Midbrain (tissue), 1 donor: Measurements from ENCODE around the gene GLRX5.
A peak's percentile ranks its signal among the peaks of the same experiment; 100 is the strongest.
"Not testable (repeated sequence)": the region's sequence is repeated elsewhere in the genome, so short reads cannot be mapped to it uniquely, and the experiment has no call there.

Source experiments
- DNase-seq: peaks from one replicate; lab custom pipeline; 2025; lab: John Stamatoyannopoulos, UW

GLRX5 gene

DNA sequence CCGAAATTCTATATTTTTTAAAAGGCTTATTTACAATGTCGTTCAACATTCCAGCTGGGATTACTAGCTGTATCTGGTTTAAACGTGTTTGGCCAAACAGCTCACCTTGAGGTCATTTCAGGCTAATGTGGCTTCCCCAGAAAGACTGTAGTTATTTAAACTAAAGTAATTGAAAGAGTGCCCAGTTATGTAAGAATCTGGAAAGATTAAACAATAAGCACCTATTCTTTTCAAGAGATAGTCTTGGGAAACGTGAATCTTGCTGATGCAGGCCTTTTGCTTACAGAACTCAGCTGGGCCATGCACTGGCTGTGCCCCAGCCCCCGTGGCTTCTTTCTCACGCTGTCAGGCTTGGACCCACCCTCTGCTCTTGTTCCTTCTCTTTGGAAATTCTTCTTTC lies 24.4 kb downstream of the GLRX5 start:
- DNase-seq, result no peak

DNA sequence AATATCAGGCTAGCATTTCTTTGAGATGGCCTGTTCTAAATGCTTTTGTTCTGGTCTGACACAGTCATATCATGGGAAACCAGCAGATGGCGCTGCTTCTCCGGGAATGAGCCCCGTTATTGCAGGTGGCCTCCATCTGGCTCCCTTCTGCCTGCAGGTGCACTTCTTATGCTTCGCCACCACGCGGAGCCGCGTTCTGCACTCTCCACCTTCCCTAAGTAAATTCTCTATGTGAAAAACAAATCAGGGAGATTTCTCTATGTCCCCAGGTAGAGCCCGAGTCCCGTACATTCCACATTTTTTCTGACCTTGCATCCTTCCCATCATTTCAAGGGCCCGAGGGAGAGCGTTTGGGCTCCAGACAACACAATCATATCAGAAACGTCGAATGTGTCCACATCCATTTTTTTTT lies 26.2 kb downstream of the GLRX5 start:
- peak; percentile 79 for DNase-seq

DNA sequence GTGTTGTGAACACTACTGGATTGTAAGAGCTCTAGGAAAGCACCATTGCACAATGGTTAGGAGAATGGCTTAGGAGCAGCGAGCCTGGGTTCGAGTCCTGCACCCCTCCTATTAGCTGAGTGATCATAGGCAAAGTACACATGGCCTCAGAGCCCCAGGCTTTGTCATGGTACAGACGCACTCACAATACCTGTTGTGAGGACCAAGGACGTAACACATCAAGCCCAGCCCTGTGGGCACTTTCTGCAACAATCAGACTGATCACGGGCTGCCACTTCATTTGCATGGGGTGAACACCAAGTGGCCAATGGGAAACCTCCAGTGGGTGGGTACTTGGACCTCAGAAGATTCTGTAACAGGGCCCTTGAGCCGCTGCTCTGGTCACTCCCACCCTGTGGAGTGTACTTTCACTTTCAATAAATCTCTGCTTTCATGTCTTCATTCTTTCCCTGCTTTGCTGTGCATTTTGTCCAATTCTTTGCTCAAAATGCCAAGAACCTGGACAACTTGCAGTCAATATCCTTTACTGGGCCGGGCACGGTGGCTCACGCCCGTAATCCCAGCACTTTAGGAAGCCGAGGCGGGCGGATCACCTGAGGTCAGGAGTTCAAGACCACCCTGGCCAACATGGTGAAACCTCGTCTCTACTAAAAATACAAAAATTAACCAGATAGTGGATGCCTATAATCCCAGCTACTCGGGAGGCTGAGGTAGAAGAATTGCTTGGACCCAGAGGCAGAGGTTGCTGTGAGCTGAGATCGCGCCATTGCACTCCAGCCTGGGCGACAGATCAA lies 28.2 kb downstream of the GLRX5 start:
- no peak for DNase-seq

DNA sequence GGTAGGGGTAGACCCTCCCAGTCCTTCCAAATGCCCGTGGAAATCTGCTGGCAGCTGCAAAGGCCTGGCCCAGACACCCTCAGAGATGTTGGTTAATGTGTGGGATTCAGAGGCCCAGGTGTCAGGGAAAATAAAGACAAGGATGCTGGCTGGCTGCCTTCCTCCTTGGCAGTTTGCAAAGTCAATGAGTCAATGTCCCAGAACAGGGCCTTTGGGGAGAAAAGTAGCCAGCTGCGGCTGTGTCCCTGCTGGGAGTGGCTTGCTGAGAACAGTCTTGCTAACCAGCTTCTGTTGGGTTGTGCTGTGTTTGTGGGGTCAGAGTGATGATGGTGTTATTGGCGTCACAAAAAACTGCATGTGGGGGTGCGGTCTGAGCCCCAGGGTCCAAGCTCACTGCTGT lies 29.2 kb downstream of the GLRX5 start:
- no peak for DNase-seq

DNA sequence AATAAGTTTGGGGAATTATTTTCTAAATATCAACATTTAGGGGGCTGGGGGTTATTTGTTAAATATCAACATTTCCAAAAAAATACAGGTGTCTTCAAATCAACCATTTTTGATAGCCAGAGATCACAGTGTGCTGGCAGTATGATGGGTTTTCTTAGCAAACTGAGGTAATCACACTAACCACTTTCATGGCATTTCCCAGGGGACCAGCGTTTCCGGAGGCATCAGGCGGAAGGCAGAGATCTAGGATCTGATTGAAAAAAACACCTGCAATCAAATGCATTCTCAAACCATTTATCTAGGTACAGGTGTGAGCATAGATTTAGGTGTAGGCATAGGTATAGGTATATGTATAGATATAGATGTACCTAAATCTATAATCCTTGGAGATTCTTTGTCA lies 34.6 kb downstream of the GLRX5 start:
- DNase-seq, result no peak

DNA sequence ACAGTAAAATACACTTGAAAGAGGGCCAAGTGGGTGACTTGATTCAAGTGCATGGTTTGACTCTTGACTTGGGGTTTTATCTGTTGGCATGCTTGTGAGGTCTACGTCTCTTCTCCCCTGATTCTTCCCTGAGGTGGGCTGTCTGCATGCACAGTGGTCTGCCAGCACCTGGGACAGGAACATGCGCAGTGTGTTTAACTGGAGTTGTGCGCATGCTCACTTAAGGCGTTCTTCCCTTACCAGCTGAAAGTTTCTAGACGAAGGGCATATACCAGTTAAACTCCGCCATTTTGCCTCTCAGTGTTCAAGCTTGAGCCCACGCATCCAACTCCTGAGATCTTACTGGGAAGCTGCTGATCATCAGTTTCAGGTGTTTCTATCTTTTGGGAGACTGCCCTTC lies 38.5 kb downstream of the GLRX5 start:
- no peak for DNase-seq

DNA sequence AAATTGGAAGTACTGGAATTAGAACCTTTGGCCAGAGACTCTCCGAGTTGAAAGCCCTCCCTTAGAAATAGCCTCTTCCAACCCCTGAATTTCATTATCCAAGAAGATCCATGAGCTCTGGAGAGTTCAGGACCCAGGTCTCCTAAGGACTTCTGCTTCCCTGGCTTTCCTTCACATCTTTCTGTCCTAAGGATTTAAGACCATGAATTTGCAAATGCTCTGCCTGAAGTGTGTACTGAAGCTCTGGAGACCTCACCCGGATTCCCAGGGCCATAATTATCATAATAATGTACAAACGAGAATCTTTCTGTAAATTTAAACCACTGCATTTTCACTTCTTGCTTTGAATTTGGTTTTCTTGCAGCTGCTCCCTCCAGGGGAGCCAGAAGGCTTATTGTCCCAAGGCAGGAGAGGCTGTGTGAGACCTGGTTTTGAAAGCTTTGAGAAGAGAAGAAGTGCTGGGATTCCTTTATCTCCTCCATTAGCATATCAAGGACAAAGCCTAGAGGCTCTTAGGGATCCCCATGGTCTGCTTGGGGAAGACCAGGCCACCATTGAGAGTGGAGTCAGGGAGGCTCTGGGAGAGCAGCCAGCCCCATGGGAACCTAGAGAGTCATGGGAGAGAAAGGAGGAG lies 41.1 kb downstream of the GLRX5 start:
- no peak for DNase-seq

DNA sequence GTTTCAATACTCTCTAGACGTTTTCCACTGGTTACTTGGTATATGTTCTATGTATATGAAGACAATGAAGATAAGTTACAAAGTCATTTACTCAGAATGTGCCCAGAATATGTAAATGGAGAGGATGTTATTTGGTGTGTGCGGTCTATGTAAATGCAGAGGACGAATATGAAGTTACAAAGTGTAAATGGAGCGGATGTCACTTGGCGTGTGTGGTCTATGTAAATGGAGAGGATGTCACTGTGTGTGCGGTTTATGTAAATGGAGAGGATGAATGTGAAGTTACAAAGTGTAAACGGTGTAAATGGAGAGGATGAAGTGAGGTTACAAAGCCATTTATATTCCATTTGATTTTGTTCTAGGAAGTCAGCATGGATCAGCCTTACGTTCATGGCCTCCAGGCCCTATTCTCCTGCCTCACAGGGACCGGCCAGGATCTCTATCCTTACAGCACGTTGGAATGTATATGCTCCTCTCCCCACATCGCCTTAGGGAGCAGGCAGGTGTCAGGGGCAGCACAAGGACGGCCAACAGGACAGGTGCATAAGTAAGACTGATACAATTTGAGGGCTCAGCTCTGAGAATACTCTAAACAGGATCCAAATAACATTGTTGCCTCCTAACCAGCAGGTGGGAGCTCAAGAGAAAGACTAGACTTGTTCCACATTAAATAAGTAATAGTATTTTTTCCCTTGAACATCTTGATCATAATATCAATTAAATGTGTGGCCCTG lies 42.4 kb downstream of the GLRX5 start:
- no peak for DNase-seq

DNA sequence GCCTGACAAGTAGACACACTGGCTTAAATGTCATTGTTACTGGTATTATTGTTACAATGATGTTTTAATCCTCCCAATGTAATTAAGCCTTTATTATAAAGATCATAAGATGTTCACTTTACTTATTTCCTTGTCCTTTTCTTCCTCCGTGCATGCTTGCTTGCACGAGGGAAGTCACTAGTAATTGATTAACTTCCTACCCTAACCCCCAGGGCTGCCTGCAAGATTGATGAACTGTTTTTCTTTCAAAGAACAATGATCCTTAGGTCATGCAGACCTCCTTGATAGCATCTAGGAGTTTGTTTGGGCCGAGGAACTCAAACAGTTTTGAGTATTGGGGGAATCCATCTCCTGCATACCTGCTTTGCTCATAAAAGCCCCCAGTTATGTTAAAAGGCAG lies 43.0 kb downstream of the GLRX5 start:
- DNase-seq, result no peak

DNA sequence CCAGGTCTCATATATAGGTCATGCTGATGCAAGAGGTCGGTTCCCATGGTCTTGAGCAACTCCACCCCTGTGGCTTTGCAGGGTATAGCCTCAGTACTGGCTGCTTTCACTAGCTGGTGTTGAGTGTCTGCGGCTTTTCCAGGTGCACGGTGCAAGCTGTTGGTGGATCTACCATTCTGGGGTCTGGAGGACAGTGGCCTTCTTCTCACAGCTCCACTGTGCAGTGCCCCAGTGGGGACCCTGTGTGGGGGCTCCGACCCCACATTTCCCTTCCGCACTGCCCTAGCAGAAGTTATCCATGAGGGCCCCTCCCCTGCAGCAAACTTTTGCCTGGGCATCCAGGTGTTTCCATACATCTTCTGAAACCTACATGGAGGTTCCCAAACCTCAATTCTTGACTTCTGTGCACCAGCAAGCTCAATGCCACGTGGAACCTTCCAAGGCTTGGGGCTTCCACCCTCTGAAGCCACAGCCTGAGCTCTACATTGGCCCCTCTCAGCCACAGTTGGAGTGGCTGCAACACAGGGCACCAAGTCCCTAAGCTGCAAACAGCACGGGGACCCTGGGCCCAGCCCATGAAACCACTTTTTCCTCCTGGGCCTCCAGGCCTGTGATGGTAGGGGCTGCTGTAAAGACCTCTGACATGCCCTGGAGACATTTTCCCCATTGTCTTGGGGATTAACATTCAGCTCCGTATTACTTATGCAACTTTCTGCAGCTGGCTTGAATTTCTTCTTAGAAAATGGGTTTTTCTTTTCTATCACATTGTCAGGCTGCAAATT lies 49.2 kb downstream of the GLRX5 start:
- not testable (repeated sequence) for DNase-seq

DNA sequence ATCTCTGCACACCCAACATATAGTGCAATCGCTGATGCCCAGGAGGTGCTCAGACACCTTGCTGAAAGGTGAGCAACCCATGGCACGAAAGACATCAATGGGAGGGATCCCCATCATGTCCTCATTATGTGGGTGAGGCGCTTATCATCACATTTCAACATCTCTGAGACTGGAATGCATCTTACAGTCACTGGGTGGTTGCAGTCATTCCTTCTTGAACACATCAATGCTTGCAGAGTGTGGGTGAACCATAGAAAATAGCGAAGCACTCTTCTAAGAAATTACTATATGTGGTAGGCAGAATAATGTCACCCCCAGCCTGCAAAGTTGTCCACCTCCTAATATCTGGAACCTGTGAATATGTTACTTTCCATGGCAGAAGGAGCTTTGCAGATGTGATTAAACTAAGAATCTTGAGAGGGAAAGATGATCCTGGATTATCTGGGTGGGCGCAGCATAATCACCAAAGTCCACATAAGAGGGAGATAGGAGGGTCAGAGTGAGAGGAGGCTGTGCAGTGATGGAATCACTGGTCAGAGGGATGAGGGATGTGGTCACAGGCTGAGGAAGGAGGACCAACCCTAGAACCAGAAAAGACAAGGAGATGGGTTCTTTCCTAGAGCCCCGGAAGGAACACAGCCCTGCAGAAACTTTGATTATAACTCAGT lies 51.2 kb downstream of the GLRX5 start:
- no peak for DNase-seq

DNA sequence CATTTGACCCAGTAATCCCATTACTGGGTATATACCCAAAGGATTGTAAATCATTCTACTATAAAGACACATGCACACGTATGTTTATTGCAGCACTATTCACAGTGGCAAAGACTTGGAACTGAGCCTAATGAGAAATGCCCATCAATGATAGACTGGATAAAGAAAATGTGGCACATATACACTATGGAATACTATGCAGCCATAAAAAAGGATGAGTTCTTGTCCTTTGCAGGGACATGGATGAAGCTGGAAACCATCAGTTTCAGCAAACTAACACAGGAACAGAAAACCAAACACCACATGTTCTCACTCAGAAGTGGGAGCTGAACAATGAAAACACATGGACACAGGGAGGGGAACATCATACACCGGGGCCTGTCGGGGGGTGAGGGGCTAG lies 56.3 kb downstream of the GLRX5 start:
- not testable (repeated sequence) for DNase-seq
